Right hindlimb (tissue), 1 donor: ENCODE results near the gene ZC3H7A.

Source experiments
- DNase-seq: peaks from one replicate; pipeline ENCODE4 v3.0.0-alpha.2; 2018

The ZC3H7A gene

DNA sequence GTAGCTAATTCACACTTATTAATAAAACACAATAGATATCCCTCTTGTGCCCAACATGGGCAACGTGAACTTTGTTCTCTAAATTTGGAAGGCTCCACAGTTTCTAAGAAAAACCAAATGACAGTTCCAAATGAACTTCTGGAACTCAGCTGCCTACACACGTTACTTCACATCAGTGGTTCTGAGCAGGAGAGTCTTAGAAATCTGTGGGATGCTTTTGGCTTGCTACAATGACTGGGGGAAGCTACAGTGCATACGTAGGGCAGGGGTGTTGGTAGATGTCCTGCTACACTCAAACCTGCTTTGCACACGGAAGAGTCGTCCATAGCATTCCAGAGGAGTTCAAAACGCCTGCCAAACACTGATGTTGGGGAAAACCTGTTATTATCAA lies 62.4 kb downstream of the ZC3H7A start:
- DNase-seq = no peak

GRCh38 chr16:11734025-11734652 lies 62.9 kb downstream of the ZC3H7A start:
- DNase-seq = no peak

GRCh38 chr16:11731222-11731621 lies 65.8 kb downstream of the ZC3H7A start:
- no peak for DNase-seq

- DNase-seq = no peak
Measured at GRCh38 chr16:11729787-11730186, 67.3 kb downstream of the ZC3H7A start.

DNA sequence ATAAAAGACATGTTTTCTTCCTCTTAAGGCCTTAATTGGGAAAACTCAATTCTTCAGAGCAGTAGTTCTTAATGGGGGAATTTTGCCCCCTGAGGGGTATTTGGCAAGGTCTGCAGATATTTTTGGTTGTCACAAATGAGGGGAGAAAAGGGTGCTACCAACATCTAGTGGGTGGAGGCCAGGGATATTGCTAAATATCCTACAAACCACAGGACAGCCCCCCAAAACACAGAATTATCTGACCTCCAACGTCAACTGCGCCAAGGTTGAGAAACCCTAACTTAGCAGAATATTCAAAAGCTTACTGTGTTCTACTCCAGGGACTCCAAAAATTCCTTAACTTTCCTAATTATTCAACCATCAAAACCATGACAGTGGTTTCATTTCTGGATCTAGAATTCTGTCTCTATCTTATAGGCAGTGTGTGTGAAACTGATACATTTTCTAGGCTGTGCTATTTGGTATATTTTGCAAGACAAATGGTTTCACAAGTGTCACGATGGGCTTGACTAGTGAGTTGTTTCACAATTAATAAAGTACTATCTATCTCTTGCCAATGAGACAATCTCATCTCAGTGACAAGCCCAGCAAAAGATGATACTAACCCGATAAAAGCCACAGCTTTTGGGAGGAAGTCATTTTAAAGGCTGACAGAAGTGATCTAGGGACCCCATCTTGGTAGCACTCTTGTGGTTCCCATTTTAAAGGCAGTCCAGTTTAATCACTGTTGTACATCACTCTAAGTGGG lies 69.1 kb downstream of the ZC3H7A start:
- DNase-seq = no peak

DNA sequence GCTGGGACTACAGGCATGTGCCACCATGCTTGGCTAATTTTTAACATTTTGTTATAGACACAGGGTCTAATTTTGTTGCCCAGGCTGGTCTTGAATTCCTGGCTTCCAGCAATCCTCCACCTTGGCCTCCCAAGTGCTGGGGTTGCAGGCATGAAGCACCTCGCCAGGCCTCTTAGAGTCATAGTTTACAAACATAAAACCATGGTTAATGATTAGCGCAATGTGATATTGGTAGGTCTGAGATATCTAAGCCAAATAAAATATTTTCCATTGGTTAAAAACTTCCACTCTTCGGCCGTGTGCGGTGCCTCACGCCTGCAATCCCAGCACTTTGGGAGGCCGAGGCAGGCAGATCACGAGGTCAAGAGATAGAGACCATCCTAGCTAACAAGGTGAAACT lies 71.0 kb downstream of the ZC3H7A start:
- DNase-seq = no peak

DNA sequence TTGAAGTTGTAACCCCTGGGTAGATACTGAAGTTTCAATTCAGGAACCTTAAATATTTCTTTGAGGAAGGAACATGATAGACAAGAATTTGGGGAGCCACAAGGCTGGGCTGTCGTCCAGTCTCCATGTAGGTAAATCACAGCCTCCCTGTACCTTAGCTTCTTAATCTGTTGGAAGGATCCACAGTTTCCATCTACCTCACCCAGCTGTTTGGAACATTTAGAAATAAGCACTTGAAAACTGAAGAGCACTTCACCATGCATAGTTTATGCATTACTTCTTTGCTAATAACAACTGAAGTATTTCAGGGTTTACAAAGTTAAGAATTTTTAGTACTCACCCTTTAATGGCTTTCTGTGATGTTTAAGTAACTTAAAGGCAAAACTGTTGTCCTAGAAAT lies 71.6 kb downstream of the ZC3H7A start:
- DNase-seq = no peak

DNA sequence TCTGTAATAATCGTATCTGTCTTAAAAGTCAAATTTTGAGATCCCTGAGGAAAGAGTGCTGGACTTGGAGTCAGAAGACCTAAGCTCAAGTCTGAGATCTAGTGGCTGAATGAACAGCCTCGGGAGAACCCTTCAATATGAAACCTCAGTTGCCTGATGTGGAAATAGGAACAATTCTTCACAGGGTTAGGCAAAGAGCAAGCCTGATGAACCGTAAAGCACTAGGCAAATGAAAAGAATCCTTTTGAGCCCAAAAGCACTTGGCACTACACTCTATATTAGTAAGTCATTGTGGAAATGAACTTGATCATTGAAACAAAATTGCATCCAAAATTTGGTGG lies 74.6 kb downstream of the ZC3H7A start:
- DNase-seq = no peak

DNA sequence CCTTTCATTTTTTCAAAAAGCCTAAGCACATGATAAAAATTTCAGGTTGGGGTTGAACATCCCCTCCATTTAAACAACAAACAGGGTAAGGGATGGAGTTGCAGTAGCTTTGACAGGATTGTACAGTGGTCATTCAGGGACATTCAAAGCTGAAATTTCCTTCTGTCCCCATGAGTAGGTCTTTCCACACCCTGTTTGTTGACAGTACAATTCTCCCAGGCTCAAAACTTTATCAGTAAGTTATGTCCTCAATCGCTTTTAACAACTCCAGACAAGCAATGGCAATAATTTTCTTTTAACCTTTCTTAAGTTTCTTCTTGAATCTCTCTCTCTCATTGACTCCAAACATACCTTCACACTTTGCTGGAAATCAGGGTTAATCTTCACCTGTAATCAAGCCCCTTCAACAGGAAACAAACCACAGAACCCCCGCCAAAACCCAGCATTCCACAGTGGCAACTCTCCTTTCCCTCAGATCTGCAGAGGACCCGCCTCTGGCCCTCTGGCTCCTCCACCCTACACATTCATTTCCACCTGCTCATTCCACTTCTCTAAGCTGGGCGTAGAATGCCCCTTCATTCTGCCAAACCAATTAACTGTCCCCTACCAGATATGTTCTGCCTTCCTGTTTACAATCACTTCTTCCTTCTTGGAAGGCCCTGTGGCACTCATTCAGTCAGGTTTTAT lies 75.1 kb downstream of the ZC3H7A start:
- no peak for DNase-seq

DNA sequence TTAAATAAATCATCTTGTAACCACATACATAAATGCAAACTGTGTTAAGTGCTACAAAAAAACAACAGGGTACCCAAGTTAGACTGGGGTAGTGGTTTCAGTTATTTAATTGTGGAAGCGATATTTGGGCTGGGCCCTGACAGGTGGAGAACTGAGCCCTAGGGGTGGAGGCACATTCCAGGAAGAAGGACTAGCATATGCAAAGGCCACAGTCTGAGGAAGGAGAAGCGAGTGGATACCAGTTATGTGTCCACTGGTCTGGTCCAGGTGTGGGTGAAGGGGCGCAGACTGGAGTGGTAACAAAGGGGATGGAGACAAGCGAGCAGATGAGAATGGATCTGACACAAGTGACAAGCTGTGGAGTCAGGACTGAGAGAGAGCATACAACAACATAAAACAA lies 77.3 kb downstream of the ZC3H7A start:
- DNase-seq = no peak

DNA sequence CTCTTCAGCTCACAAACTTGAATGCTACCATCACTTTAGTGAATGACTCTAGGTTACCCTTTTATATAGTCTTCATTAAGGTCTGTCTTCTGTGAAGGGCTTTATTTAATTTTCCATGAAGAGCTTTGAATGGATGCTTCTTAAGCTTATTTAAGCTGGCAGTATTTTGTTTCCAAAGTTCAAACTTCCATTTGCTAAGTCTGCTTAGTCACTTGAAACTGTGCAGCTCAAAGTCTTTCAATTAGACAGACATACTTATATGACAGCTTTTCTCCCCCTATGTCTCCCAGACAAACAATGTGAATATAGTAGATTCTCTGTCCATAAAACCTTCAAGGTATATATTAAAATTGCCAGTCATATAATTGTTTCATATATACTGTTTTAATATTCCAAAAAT lies 77.9 kb downstream of the ZC3H7A start:
- DNase-seq = no peak

DNA sequence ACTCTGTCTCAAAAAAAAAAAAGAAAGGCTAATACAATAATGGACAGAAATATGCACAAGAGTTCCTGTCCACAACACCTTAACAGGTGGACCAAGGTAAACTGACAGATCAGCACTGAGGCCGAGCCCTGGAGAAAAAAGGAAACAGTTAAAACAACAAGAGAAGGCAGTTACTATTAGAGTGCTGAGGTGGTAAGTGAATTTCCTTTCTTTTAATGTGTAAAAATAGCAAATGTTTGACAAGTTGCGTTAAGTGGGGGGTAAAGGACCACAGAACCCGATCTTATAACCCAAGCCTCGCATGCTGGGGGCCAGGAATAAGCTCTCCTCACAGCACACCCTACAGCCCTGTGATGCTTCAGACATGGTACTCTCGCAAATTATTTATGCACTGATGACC lies 79.2 kb downstream of the ZC3H7A start:
- DNase-seq = no peak

DNA sequence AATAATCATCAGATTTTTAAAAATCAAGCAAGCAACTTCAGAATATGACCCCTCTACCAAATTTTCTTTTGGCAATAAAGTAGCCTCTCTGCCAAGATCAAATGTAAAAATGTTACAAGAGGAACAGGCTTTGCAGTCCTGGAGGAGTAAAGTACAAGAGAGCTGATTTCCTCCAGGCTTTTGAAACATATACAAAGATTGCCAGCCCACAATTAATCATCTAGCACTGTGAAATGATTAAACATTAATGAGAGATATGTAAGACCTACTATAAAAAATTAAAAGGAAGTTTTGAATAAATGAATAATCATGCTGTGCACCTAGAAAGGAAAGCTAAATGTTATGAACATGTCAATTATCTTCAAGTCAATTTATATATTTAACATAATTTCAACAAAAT lies 80.7 kb downstream of the ZC3H7A start:
- DNase-seq = no peak

GRCh38 chr16:11715246-11715947 lies 81.7 kb downstream of the ZC3H7A start:
- DNase-seq = no peak

GRCh38 chr16:11712122-11712521 lies 84.9 kb downstream of the ZC3H7A start:
- no peak for DNase-seq

GRCh38 chr16:11711662-11712061 lies 85.4 kb downstream of the ZC3H7A start:
- DNase-seq = no peak

GRCh38 chr16:11708421-11708820 lies 88.6 kb downstream of the ZC3H7A start:
- DNase-seq = no peak

GRCh38 chr16:11707679-11708197 lies 89.3 kb downstream of the ZC3H7A start:
- no peak for DNase-seq

- DNase-seq = no peak
Measured at GRCh38 chr16:11706180-11706742, 90.8 kb downstream of the ZC3H7A start.

DNA sequence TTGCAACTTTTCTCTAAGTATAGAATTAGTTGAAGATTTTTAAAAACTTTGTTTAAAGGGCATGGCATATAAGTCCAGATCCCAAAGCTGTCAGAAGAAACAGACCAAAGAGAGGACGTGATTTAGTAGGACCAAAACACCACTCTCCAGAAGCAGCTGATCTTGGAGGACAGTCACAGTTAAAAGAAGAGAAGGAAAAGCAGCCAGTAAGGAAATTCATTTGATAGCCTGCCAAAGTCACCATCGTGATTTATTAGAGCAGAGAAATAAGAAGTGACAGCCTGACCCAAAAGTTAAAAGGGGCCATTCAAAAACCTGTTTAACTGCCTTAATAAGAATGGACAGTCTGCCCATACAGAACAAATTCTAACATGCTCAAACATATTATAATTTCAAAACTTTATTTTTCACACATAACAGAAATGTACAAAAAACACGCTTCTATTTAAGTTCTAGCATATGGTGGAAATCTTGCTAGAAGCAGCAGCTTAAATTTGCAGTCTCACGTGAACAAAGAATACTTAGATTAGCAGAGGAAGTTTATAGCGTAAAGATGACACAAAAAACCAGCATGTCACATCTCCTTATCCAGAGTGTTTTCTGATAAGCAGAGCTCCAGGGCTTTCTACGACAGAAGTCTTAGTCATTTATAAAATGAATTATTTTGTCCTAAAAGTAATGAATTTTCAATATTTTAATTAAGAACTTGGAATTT lies 91.6 kb downstream of the ZC3H7A start:
- DNase-seq = no peak
